ENCODE results near the gene AGFG1.

Gene AGFG1

GRCh38 chr2:227482638-227483340, 10.8 kb downstream of the AGFG1 start:
- no peak overlapping the region; the same call in 1 of the 2 replicates for H3K27ac ChIP-seq
- TF ChIP-seq CTCF (conservative IDR thresholded peaks at IDR 0.05), result no peak

GRCh38 chr2:227485429-227485828, 13.5 kb downstream of the AGFG1 start:
- no peak for TF ChIP-seq CTCF (conservative IDR thresholded peaks at IDR 0.05)
- H3K27ac ChIP-seq, result no peak overlapping the region

GRCh38 chr2:227486688-227487087, 14.7 kb downstream of the AGFG1 start:
- no peak for TF ChIP-seq CTCF (conservative IDR thresholded peaks at IDR 0.05)
- H3K27ac ChIP-seq, result no peak overlapping the region

DNA sequence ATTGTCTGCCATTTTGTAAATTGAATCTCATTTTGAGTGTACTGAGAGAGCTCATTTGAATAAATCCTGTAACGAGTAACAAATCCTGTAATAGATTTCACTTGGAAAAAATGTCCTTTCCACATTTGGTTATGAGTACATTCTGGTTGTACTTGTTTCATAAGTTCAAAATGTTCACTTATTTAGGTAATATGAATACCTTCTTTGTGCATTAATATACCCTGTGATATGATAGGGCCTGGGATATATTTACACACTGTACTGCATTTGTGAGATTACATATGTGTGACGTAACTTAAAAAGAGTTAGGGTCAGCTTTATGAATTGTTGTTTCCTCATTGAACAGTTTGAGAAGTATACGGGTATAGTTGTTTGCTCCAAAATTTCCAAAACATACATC, 16.1 kb downstream of the AGFG1 start:
- H3K27ac ChIP-seq, result no peak overlapping the region
- no peak for TF ChIP-seq CTCF (conservative IDR thresholded peaks at IDR 0.05)

- no peak overlapping the region for H3K27ac ChIP-seq
- TF ChIP-seq CTCF (conservative IDR thresholded peaks at IDR 0.05), result no peak
These were observed 19.4 kb downstream of the AGFG1 start for GRCh38 chr2:227491386-227491785.

- H3K27ac ChIP-seq, result no peak overlapping the region
- TF ChIP-seq CTCF (conservative IDR thresholded peaks at IDR 0.05), result no peak
These were observed 21.6 kb downstream of the AGFG1 start for GRCh38 chr2:227493524-227493923.

GRCh38 chr2:227497158-227497557, 25.2 kb downstream of the AGFG1 start:
- H3K27ac ChIP-seq, result no peak overlapping the region
- TF ChIP-seq CTCF (conservative IDR thresholded peaks at IDR 0.05), result no peak

All from VCaP (cell line).